LNCaP clone FGC (cell line): ENCODE results near the gene PPM1L.
A peak's percentile ranks its signal among the peaks of the same experiment; 100 is the strongest.

Experiments
- DNase-seq: peaks from one replicate; pipeline ENCODE4 v3.0.0-alpha.2; 2011; ENCODE audit warnings: low read depth
- H3K4me3 ChIP-seq: 2 replicates; pipeline ENCODE4 v1.5.1; 2011; ENCODE audit warnings: mild to moderate bottlenecking, low read depth, low read length, control low read depth
- CTCF ChIP-seq: IDR thresholded peaks from 2 replicates; pipeline ENCODE4 v1.5.1; 2012; ENCODE audit warnings: mild to moderate bottlenecking; ENCODE audit not compliant: control insufficient read depth, insufficient read depth; ENCODE audit errors: extremely low read depth

The PPM1L gene

DNA sequence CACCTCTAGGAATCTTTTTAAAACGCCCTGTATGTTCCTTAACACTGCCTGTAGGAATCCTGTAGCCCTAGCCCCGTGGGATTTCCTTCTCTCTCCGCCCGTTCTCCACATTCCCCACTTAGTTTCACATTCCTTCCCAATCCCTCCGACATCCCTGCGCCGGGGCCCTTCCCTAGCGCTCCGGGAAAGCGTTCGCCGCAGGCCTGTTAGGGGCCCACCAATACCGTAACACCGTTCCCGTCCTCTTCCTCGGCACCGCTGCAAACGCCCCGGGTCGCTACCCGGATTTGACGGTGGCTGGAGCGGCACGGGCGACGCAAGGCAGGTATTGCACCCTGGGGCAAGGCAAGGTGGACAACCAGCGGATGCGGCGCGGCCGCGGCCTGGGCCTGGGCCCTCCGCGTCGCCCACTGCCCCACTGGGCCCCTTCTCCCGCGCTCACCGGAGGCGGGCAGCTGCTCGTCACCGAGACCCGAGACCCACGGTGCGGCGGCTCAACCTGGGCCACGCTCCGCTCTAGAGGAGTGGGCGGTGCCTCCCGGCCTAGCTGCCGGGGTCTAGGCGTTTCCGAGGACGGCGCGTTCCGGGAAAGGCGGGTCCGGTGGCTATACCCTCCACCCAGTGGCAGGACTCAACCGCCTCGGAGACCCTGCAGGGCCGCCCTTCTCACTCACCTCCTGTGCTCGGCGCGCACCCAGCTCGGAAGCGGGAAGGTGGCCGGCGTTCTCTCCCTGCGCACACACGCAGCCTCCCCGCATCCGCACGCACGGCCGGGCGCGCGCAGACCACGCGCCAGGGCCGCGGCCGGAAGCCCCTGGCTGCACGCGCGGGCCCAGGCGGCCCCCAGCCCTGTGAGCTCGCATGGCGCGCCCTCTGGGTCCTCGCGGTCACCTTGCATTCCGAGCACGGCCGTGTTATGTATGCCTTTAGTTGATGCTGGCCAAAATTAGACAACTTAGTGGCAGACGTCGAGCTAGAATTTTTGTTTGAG is 348.8 kb downstream of the PPM1L start, which contains the start of gene B3GALNT1:
Gene B3GALNT1 (minus strand): TSS at position 789 of the 991 bp plus-strand sequence. CDS start 18,595 bp downstream, outside the sequence.
- H3K4me3 ChIP-seq: no peak within 1 kb of the TSS
- no peak for TF ChIP-seq CTCF
- no peak for DNase-seq

- TF ChIP-seq CTCF: no peak
- peak; percentile 40 for DNase-seq
- no peak overlapping the region for H3K4me3 ChIP-seq
These were observed 351.3 kb downstream of the PPM1L start for GRCh38 chr3:161107311-161107710.

GRCh38 chr3:161108840-161109239 is 352.8 kb downstream of the PPM1L start:
- no peak for TF ChIP-seq CTCF
- H3K4me3 ChIP-seq: no peak overlapping the region
- DNase-seq: no peak

DNA sequence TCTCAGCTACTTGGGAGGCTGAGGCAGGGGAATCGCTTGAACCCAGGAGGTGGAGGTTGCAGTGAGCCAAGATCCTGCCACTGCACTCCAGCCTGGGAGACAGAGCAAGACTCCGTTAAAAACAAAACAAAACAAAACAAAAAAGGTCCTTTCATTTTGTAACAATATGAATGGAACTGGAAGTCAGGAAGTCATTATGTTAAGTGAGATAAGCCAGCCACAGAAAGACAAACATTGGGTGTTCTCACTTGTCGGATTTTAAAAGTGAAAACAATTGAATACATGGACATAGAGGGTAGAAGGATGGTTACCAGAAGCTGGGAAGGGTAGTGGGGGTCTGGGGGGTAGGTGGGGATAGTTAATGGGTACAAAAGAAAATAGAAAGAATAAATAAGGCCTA is 361.6 kb downstream of the PPM1L start:
- no peak overlapping the region for H3K4me3 ChIP-seq
- TF ChIP-seq CTCF: no peak
- DNase-seq: no peak

GRCh38 chr3:161126495-161126894 is 370.5 kb downstream of the PPM1L start:
- H3K4me3 ChIP-seq: no peak overlapping the region
- TF ChIP-seq CTCF: no peak
- DNase-seq: no peak
